NCI-H1436 treated with DMSO at 0.1 percent for 48 hours (cell line): ENCODE results near the gene B3GALT6.
"Not testable (repeated sequence)": the region's sequence is repeated elsewhere in the genome, so short reads cannot be mapped to it uniquely, and the experiment has no call there.

Experiments used
- DNase-seq: peaks from one replicate; lab custom pipeline; 2025; lab: John Stamatoyannopoulos, UW

The B3GALT6 gene

GRCh38 chr1:1245178-1245816, 13.3 kb downstream of the B3GALT6 start:
- DNase-seq, result no peak

- DNase-seq, result no peak
These were observed 14.0 kb downstream of the B3GALT6 start for GRCh38 chr1:1245817-1246576.

DNA sequence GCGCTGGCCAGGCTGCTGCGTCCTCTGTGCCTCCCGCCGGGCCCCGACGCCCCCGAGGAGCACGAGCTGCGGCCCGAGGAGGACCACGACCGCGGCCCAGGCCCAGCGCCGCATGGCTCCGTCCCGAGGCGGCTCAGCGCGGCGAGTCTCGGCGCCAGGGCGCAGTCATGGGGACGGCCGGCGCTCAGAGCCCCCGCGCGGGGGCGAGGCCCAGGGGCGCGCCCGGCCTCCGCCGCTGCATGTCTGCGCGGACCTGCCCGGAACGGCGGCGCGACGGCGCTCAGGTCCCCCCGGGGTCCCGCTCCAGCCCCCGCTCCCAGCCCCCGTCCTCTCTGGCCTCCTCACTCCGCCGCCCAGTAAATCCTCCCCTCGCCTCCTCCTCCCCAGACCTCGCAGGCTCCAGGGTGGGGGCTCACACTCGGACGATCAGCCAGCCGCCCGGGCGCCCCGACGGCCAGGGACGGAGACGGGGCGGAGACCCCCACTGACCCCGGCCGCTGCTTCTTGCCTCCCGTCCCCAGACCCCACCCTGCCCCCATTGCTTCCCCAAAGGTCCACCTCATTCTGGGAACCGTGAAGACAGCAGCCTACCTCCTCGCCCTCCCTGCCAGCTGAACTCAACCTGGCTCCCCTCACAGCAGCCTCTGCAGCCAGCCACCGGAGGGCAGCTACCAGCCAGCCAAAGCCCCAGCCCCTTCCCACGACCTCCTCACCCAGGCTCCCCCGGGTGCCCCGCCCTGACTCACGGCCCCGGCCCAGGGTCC, 14.7 kb downstream of the B3GALT6 start, which contains the start of gene C1QTNF12:
Gene C1QTNF12, minus strand, starts transcription at position 146 of the 764 bp plus-strand sequence. Its CDS starts 32 bp downstream, at position 114.
- DNase-seq, result no peak

DNA sequence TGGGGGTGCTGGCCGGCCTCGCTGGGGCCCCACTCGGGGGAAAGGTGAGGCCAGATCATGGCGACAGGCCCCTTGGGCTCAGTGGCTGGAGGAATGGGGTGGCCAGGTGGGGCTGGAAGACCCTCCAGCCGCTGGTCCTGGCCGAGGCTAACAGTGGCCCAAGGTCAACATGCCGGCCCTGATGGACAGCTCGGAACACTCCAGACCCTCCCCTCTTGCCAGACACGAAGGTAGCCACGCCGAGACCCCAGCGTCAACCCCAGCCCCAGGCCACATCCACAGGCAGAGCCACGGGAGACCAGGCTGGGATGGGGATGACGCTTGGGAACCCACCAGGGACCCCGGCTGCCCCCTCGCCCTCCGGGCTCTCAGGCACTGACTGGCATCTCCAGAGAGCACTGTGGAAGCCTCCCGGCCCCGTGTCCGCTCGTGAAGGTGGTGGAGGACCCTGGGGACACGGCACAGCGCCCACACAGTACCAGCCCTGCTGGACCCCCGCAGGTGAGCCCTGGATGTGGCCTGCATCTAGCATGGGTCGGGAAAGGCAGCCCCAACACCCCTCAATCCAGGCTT, 15.4 kb downstream of the B3GALT6 start:
- no peak for DNase-seq

DNA sequence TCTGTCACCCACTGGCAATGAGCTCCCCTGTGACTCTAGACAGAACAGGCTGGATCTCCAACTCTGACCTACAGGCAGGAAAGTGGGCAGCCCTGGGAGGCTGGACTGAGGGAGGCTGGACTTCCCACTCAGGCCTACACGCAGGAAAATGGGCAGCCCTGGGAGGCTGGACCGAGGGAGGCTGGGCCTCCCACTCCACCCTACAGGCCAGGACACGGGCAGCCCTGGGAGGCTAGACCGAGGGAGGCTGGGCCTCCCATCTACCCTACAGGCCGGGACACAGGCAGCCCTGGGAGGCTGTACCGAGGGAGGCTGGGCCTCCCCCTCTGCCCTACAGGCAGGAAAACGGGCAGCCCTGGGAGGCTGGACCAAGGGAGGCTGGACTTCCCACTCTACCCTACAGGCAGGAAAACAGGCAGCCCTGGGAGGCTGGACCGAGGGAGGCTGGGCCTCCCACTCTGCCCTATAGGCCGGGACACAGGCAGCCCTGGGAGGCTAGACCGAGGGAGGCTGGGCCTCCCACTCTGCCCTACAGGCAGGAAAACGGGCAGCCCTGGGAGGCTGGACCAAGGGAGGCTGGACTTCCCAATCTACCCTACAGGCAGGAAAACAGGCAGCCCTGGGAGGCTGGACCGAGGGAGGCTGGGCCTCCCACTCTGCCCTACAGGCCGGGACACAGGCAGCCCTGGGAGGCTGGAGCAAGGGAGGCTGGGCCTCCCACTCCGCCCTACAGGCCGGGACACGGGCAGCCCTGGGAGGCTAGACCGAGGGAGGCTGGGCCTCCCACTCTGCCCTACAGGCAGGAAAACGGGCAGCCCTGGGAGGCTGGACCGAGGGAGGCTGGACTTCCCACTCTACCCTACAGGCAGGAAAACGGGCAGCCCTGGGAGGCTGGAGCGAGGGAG, 16.2 kb downstream of the B3GALT6 start:
- DNase-seq, result not testable (repeated sequence)

DNA sequence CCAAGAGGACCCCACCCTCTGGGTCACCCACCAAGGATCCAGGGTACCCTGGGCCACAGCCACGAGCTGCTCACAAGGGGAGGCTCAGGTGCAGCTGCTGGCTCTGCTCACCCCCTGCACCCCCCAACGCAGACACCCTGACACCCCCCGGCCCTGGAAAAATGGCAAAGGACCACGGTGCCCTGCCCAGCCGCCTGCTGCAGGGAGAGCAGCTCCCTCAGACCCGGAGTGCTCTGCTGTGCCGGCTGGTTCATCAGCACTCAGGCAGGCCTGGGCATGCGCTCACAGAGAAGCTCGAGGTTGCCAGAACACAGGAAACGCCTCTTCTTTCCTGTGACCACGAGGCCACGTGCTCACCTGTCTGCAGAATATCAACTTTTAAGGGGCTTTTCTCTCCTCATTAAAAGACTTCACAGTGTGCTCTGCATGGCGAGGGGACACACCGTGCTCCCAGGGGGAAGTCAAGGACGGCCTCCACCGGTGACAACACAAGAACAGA, 18.8 kb downstream of the B3GALT6 start:
- no peak for DNase-seq

- no peak for DNase-seq
These were observed 21.3 kb downstream of the B3GALT6 start for GRCh38 chr1:1253314-1253713.

GRCh38 chr1:1253972-1254666, 22.1 kb downstream of the B3GALT6 start:
- no peak for DNase-seq

DNA sequence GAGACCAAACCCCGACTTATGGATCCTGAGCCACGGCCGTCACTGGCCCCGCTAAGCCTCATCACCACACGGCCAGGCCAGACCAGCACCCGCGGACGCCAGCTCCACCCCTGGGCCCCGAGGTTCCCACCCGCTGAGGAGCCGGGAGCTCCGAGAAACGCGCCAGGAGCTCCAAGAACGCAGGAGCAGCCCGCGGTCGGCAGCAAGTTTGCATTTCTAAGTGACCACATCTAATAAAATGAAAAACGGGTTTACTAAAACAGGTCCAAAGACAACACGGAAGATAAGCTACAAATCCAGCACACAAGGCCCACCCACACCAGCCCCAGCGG, 22.6 kb downstream of the B3GALT6 start:
- no peak for DNase-seq

- no peak for DNase-seq
These were observed 23.0 kb downstream of the B3GALT6 start for GRCh38 chr1:1255078-1255477.

- DNase-seq, result no peak
These were observed 23.6 kb downstream of the B3GALT6 start for GRCh38 chr1:1255611-1256010.

- no peak for DNase-seq
These were observed 25.2 kb downstream of the B3GALT6 start for GRCh38 chr1:1256956-1257871.

DNA sequence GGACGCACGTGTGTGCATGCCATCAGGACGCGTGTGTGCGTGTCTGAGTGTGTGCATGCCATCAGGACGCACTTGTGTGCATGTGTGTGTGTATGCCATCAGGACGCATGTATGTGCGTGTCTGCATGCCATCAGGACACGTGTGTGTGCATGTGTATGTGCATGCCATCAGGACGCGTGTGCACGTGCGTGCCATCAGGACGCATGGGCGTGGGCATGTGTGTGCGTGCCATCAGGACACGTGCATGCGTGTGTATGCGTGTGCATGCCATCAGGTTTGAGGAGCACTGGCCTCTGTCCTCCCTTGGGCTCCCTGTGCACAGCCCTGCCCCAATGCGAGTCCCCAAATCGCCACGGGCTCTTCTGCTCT, 27.1 kb downstream of the B3GALT6 start:
- no peak for DNase-seq

DNA sequence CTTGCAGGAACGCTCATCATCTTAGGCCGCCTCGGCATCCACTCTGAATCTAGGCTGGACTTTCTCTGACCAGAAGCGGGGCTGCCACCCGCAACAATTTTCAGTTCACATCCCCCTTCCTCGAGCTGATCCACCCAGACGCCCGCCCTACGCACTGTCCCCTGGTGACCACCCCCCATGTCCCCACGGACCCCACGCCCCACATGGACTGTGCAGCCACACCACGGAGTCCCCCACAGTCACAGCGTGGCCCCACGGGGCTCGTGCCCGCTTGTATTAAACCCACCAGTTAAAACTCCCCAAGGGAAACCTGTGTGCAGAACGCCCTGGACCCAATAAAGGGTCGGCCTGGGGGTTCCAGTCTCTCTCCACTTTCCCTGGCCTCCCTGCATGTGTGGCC, 27.5 kb downstream of the B3GALT6 start:
- DNase-seq, result no peak

DNA sequence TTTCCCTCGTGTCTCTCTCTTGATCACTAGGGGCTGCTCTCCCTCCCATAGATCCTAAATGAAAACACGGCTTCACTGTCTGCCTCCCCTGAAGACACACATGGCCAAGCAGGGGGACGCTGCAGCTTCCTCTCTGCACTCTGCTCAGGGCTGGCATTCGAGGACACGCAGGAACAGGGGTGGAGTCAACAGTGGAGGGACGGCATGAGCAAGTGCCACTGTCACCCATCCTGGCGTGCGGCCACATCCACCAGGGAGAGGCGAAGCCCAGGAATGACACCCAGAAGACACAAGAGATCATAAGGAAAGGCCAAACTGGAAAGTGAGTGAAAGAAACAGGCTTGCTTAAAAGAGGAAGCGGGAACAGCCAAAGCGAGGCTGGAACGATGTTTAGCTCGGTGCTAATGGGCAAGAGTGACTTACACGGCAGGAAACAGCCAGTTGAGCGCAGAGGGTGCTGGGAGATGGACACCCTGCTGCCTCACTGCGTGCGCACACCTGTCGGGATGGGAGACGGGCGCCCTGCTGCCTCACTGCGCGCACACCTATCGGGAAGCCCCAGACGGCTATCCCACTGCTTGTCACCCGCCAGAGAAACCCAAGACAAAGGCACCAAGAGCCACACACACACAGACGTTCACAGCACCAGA, 28.0 kb downstream of the B3GALT6 start:
- DNase-seq, result no peak

GRCh38 chr1:1260843-1261560, 29.0 kb downstream of the B3GALT6 start:
- DNase-seq, result no peak

GRCh38 chr1:1262071-1262470, 30.0 kb downstream of the B3GALT6 start:
- no peak for DNase-seq

- no peak for DNase-seq
These were observed 30.7 kb downstream of the B3GALT6 start for GRCh38 chr1:1262758-1263157.

GRCh38 chr1:1264026-1264425, 32.0 kb downstream of the B3GALT6 start:
- DNase-seq, result no peak
